Stimulated activated naive CD8-positive, alpha-beta T cell treated with anti-CD3 and anti-CD28 coated beads, Interleukin-15, Interleukin-2, amounts not matched to agents 100 ng/mL and 50 ng/mL, for 24 hours (primary cell): Measurements from ENCODE around the gene DLGAP1.

Experiments used
- H3K27ac Mint-ChIP-seq: one replicate; pipeline ENCODE4 v1.8.0; 2021; ENCODE audit warnings: mild to moderate bottlenecking, mixed read lengths
- H3K27me3 Mint-ChIP-seq: one replicate; pipeline ENCODE4 v1.8.0; 2021; ENCODE audit warnings: mixed read lengths
- H3K36me3 Mint-ChIP-seq: one replicate; pipeline ENCODE4 v1.8.0; 2021; ENCODE audit warnings: low read depth, mixed read lengths
- H3K4me1 Mint-ChIP-seq: one replicate; pipeline ENCODE4 v1.8.0; 2021; ENCODE audit warnings: low read depth, mixed read lengths
- H3K4me3 Mint-ChIP-seq: one replicate; pipeline ENCODE4 v1.8.0; 2021; ENCODE audit warnings: mild to moderate bottlenecking, mixed read lengths
- H3K9me3 Mint-ChIP-seq: one replicate; pipeline ENCODE4 v1.8.0; 2021; ENCODE audit warnings: mixed read lengths

DLGAP1 gene

GRCh38 chr18:3803350-3803749 is 651.8 kb downstream of the DLGAP1 start:
- H3K4me1 Mint-ChIP-seq, result no peaks in the 10 kb centered on the region
- H3K27ac Mint-ChIP-seq, result no peak overlapping the region
- no peaks in the 10 kb centered on the region for H3K9me3 Mint-ChIP-seq
- no peak overlapping the region for H3K4me3 Mint-ChIP-seq
- no peaks in the 10 kb centered on the region for H3K36me3 Mint-ChIP-seq
- H3K27me3 Mint-ChIP-seq, result no peaks in the 10 kb centered on the region

- H3K4me3 Mint-ChIP-seq, result no peak overlapping the region
- peaks cover 6% of the 10 kb centered on the region for H3K27me3 Mint-ChIP-seq
- no peaks in the 10 kb centered on the region for H3K4me1 Mint-ChIP-seq
- no peaks in the 10 kb centered on the region for H3K36me3 Mint-ChIP-seq
- H3K9me3 Mint-ChIP-seq, result no peaks in the 10 kb centered on the region
- no peak overlapping the region for H3K27ac Mint-ChIP-seq
Observed at GRCh38 chr18:3799515-3799914, 655.6 kb downstream of the DLGAP1 start.

GRCh38 chr18:3798032-3798431 is 657.1 kb downstream of the DLGAP1 start:
- no peak overlapping the region for H3K27ac Mint-ChIP-seq
- H3K9me3 Mint-ChIP-seq, result no peaks in the 10 kb centered on the region
- no peaks in the 10 kb centered on the region for H3K36me3 Mint-ChIP-seq
- peaks cover 14% of the 10 kb centered on the region for H3K27me3 Mint-ChIP-seq
- H3K4me1 Mint-ChIP-seq, result no peaks in the 10 kb centered on the region
- H3K4me3 Mint-ChIP-seq, result no peak overlapping the region

- Mint-ChIP-seq H3K4me1 (no peaks in the 10 kb centered on the region), H3K9me3 (no peaks in the 10 kb centered on the region), H3K36me3 (no peaks in the 10 kb centered on the region), H3K4me3 (no peak overlapping the region), H3K27me3 (peaks cover 14% of the 10 kb centered on the region), H3K27ac (no peak overlapping the region)
Observed at GRCh38 chr18:3796434-3796833, 658.7 kb downstream of the DLGAP1 start.

- Mint-ChIP-seq H3K27ac (no peak overlapping the region), H3K4me3 (no peak overlapping the region), H3K4me1 (no peaks in the 10 kb centered on the region), H3K9me3 (no peaks in the 10 kb centered on the region), H3K36me3 (no peaks in the 10 kb centered on the region), H3K27me3 (peaks cover 14% of the 10 kb centered on the region)
Observed at GRCh38 chr18:3794537-3795348, 660.4 kb downstream of the DLGAP1 start.

- no peaks in the 10 kb centered on the region for H3K4me1 Mint-ChIP-seq
- no peaks in the 10 kb centered on the region for H3K9me3 Mint-ChIP-seq
- no peaks in the 10 kb centered on the region for H3K36me3 Mint-ChIP-seq
- H3K4me3 Mint-ChIP-seq, result no peak overlapping the region
- H3K27ac Mint-ChIP-seq, result no peak overlapping the region
- peaks cover 19% of the 10 kb centered on the region for H3K27me3 Mint-ChIP-seq
Observed at GRCh38 chr18:3793545-3793944, 661.6 kb downstream of the DLGAP1 start.

GRCh38 chr18:3793111-3793510 is 662.0 kb downstream of the DLGAP1 start:
- Mint-ChIP-seq H3K9me3 (no peaks in the 10 kb centered on the region), H3K27me3 (peaks cover 20% of the 10 kb centered on the region), H3K4me3 (no peak overlapping the region), H3K27ac (no peak overlapping the region), H3K36me3 (no peaks in the 10 kb centered on the region), H3K4me1 (no peaks in the 10 kb centered on the region)

GRCh38 chr18:3792711-3793110 is 662.4 kb downstream of the DLGAP1 start:
- Mint-ChIP-seq H3K36me3 (no peaks in the 10 kb centered on the region), H3K27ac (no peak overlapping the region), H3K9me3 (no peaks in the 10 kb centered on the region), H3K4me1 (no peaks in the 10 kb centered on the region), H3K27me3 (peaks cover 23% of the 10 kb centered on the region), H3K4me3 (no peak overlapping the region)

- H3K36me3 Mint-ChIP-seq, result no peaks in the 10 kb centered on the region
- H3K27ac Mint-ChIP-seq, result no peak overlapping the region
- peaks cover 23% of the 10 kb centered on the region for H3K27me3 Mint-ChIP-seq
- no peaks in the 10 kb centered on the region for H3K9me3 Mint-ChIP-seq
- no peak overlapping the region for H3K4me3 Mint-ChIP-seq
- no peaks in the 10 kb centered on the region for H3K4me1 Mint-ChIP-seq
Observed at GRCh38 chr18:3791238-3791637, 663.9 kb downstream of the DLGAP1 start.

- Mint-ChIP-seq H3K36me3 (no peaks in the 10 kb centered on the region), H3K4me1 (no peaks in the 10 kb centered on the region), H3K27ac (no peak overlapping the region), H3K4me3 (no peak overlapping the region), H3K27me3 (peaks cover 23% of the 10 kb centered on the region), H3K9me3 (no peaks in the 10 kb centered on the region)
Observed at GRCh38 chr18:3790703-3791102, 664.4 kb downstream of the DLGAP1 start.

GRCh38 chr18:3789525-3789924 is 665.6 kb downstream of the DLGAP1 start:
- no peaks in the 10 kb centered on the region for H3K9me3 Mint-ChIP-seq

GRCh38 chr18:3784949-3785348 is 670.2 kb downstream of the DLGAP1 start:
- H3K36me3 Mint-ChIP-seq, result no peaks in the 10 kb centered on the region
- H3K27me3 Mint-ChIP-seq, result peaks cover 9% of the 10 kb centered on the region
- H3K9me3 Mint-ChIP-seq, result no peaks in the 10 kb centered on the region
- no peak overlapping the region for H3K27ac Mint-ChIP-seq
- H3K4me3 Mint-ChIP-seq, result no peak overlapping the region
- H3K4me1 Mint-ChIP-seq, result no peaks in the 10 kb centered on the region

More at GRCh38 chr18:3789525-3789924, 665.6 kb downstream of the DLGAP1 start:
- H3K4me1 Mint-ChIP-seq, result no peaks in the 10 kb centered on the region
- H3K4me3 Mint-ChIP-seq, result no peak overlapping the region
- H3K27ac Mint-ChIP-seq, result no peak overlapping the region
- H3K36me3 Mint-ChIP-seq, result no peaks in the 10 kb centered on the region
- peaks cover 17% of the 10 kb centered on the region for H3K27me3 Mint-ChIP-seq

GRCh38 chr18:3782901-3783300 is 672.2 kb downstream of the DLGAP1 start:
- no peaks in the 10 kb centered on the region for H3K4me1 Mint-ChIP-seq
- no peak overlapping the region for H3K4me3 Mint-ChIP-seq
- H3K27me3 Mint-ChIP-seq, result peaks cover under 1% of the 10 kb centered on the region
- H3K9me3 Mint-ChIP-seq, result no peaks in the 10 kb centered on the region
- no peak overlapping the region for H3K27ac Mint-ChIP-seq
- H3K36me3 Mint-ChIP-seq, result no peaks in the 10 kb centered on the region

- Mint-ChIP-seq H3K27me3 (peaks cover 7% of the 10 kb centered on the region), H3K36me3 (no peaks in the 10 kb centered on the region), H3K4me1 (no peaks in the 10 kb centered on the region), H3K4me3 (no peak overlapping the region), H3K27ac (no peak overlapping the region), H3K9me3 (no peaks in the 10 kb centered on the region)
Observed at GRCh38 chr18:3777719-3778118, 677.4 kb downstream of the DLGAP1 start.

GRCh38 chr18:3777122-3777521 is 678.0 kb downstream of the DLGAP1 start:
- no peaks in the 10 kb centered on the region for H3K36me3 Mint-ChIP-seq
- no peak overlapping the region for H3K4me3 Mint-ChIP-seq
- H3K9me3 Mint-ChIP-seq, result no peaks in the 10 kb centered on the region
- peaks cover 7% of the 10 kb centered on the region for H3K27me3 Mint-ChIP-seq
- H3K4me1 Mint-ChIP-seq, result no peaks in the 10 kb centered on the region
- no peak overlapping the region for H3K27ac Mint-ChIP-seq

- peaks cover 3% of the 10 kb centered on the region for H3K4me1 Mint-ChIP-seq
- peaks cover 10% of the 10 kb centered on the region for H3K27me3 Mint-ChIP-seq
- no peaks in the 10 kb centered on the region for H3K9me3 Mint-ChIP-seq
- H3K4me3 Mint-ChIP-seq, result no peak overlapping the region
- H3K27ac Mint-ChIP-seq, result no peak overlapping the region
- H3K36me3 Mint-ChIP-seq, result no peaks in the 10 kb centered on the region
Observed at GRCh38 chr18:3775996-3776395, 679.1 kb downstream of the DLGAP1 start.
